Gastrocnemius medialis (tissue), 4 donors: ENCODE measurements around the gene GBP2.

Source experiments
- POLR2A ChIP-seq, 2 donors: fragments of 450-650 bp; IDR thresholded peaks; one replicate each; pipeline ENCODE4 v1.6.1; 2017; ENCODE audit warnings: antibody characterized with exemption in 2 of 2, mild to moderate bottlenecking in 2 of 2, moderate library complexity in 2 of 2
- TF ChIP-seq, protein P1 (sequence below), 5 experiments: fragments of 450-650 bp in 3 of 5; fragments of 200-600 bp in 2 of 5; sonication (generic) in 2 of 5; IDR thresholded peaks in 4 of 5; conservative IDR thresholded peaks in 1 of 5; 1 replicate in 4 of 5; 2 replicates in 1 of 5; pipeline ENCODE4 v1.5.1; 2016 to 2019; ENCODE audit warnings: antibody characterized with exemption in 5 of 5, mild to moderate bottlenecking in 3 of 5, moderate library complexity in 3 of 5

DNA sequence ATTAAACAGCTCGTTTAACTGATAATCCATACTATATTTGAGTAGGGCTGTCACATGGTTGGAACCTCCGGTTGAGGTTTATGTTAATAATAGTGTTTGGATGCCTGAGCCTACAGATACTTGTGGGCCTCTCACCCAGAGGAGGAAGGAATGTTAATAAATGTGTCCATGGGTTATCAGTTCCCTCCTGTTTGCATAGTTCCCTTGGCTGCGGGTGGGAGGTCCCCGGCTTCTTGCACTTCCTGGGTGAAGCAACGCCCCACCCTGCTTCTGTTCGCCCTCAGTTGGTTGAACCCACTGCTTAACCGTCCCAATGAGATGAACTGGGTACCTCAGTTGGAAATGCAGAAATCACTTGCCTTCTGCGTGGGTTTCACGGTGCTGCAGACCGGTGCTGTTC, 37.3 kb downstream of the GBP2 start:
- TF ChIP-seq, protein P1, sequence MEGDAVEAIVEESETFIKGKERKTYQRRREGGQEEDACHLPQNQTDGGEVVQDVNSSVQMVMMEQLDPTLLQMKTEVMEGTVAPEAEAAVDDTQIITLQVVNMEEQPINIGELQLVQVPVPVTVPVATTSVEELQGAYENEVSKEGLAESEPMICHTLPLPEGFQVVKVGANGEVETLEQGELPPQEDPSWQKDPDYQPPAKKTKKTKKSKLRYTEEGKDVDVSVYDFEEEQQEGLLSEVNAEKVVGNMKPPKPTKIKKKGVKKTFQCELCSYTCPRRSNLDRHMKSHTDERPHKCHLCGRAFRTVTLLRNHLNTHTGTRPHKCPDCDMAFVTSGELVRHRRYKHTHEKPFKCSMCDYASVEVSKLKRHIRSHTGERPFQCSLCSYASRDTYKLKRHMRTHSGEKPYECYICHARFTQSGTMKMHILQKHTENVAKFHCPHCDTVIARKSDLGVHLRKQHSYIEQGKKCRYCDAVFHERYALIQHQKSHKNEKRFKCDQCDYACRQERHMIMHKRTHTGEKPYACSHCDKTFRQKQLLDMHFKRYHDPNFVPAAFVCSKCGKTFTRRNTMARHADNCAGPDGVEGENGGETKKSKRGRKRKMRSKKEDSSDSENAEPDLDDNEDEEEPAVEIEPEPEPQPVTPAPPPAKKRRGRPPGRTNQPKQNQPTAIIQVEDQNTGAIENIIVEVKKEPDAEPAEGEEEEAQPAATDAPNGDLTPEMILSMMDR (IDR thresholded peaks at IDR 0.05 in 4 of 5, conservative IDR thresholded peaks at IDR 0.05 in 1 of 5): no peak
- no peak for TF ChIP-seq POLR2A (IDR thresholded peaks at IDR 0.05)
